Measurements from ENCODE around the gene MBD3L5. TPM values are rescaled to one million over a fixed set of nuclear protein-coding genes. Genes with fewer than 3 reads are reported as not detected.
"Not testable (repeated sequence)": the region's sequence is repeated elsewhere in the genome, so short reads cannot be mapped to it uniquely, and the experiment has no call there.

MBD3L5 gene
- total and polyA plus RNA-seq, 8 donors = not detected

DNA sequence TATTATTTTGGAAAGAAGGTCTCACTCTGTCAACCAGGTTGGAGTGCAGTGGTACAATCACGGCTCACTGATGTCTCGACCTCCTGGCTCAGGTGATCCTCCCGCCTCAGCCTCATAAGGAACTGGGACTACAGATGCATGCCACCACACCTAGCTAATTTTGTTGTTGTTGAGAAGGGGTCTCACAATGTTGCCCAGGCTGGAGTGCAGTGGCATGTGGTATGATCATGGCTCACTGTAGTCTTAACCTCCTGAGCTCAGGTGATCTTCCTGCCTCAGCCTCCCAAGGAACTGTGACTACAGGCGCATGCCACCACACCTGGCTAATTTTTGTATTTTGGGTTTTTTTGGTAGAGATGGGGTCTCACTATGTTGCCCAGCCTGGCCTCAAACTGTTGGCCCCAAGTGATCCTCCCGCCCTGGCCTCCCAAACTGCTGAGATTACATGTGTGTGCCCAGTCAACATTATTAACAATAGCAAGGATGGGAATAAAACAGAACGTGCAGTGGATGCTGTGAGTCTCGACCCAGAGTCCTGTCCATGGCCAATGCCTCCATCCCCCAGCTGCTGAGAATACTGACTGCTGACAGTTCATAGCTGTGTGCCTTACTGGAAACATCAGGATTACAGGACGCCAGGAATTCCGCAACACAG lies 33.5 kb downstream of the MBD3L5 start:
- DNase-seq (no peak), ATAC-seq (no peak)
- peaks cover 0 to 3% of the 10 kb centered on the region in 2 donors for H3K4me1 ChIP-seq
- no peaks in the 10 kb centered on the region for H3K36me3 ChIP-seq
- H3K27ac ChIP-seq = no peak overlapping the region
- H3K4me3 ChIP-seq = no peak overlapping the region
- H3K9me3 ChIP-seq = no peaks in the 10 kb centered on the region
- H3K27me3 ChIP-seq = no peaks in the 10 kb centered on the region
- intact Hi-C loops (cut with DNase I) = no loop called here
- TF ChIP-seq, protein P1, sequence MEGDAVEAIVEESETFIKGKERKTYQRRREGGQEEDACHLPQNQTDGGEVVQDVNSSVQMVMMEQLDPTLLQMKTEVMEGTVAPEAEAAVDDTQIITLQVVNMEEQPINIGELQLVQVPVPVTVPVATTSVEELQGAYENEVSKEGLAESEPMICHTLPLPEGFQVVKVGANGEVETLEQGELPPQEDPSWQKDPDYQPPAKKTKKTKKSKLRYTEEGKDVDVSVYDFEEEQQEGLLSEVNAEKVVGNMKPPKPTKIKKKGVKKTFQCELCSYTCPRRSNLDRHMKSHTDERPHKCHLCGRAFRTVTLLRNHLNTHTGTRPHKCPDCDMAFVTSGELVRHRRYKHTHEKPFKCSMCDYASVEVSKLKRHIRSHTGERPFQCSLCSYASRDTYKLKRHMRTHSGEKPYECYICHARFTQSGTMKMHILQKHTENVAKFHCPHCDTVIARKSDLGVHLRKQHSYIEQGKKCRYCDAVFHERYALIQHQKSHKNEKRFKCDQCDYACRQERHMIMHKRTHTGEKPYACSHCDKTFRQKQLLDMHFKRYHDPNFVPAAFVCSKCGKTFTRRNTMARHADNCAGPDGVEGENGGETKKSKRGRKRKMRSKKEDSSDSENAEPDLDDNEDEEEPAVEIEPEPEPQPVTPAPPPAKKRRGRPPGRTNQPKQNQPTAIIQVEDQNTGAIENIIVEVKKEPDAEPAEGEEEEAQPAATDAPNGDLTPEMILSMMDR (IDR thresholded peaks at IDR 0.05) = no peak

GRCh38 chr19:7067122-7067521 lies 36.7 kb downstream of the MBD3L5 start:
- H3K27me3 ChIP-seq; ATAC-seq; intact Hi-C loops (cut with DNase I); H3K4me3 ChIP-seq; H3K9me3 ChIP-seq; H3K27ac ChIP-seq; DNase-seq: not testable (repeated sequence)
- peaks cover 6 to 17% of the 10 kb centered on the region in 2 donors for H3K4me1 ChIP-seq
- TF ChIP-seq, protein P1 (IDR thresholded peaks at IDR 0.05) = peak in 1 of 2 donors; percentile 24
- H3K36me3 ChIP-seq = peaks cover 0 to 16% of the 10 kb centered on the region in 2 donors

DNA sequence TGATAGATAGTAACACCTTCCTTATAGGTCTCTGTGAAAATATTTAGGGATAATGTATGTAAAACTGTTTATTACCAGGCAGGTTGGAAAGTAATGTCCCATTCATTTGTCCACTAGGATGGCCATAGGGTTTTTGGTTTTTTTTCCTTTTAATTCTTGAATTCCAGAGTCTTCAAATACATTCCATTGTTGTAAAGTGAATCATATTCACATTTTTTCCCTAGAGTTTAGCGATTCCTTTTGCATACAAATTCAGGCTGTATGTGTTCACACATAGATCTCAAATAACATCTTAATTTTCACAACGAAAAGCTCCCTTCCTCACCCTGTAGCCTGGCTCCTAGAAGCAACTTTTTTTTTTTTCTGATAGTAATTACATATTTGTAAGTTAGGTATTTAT lies 37.3 kb downstream of the MBD3L5 start:
- Histone ChIP-seq H3K36me3 (peaks cover 0 to 22% of the 10 kb centered on the region in 2 donors), H3K27ac (no peak overlapping the region), H3K9me3 (no peaks in the 10 kb centered on the region), H3K4me3 (no peak overlapping the region), H3K27me3 (no peaks in the 10 kb centered on the region), H3K4me1 (peaks cover 6 to 17% of the 10 kb centered on the region in 2 donors)
- intact Hi-C loops (cut with DNase I) = no loop called here
- no peak for ATAC-seq
- no peak for DNase-seq
- TF ChIP-seq, protein P1 (IDR thresholded peaks at IDR 0.05) = no peak

GRCh38 chr19:7068599-7068998 lies 38.2 kb downstream of the MBD3L5 start:
- Histone ChIP-seq H3K27ac (peak overlapping the region in 1 of 2 donors; percentile 93), H3K9me3 (no peaks in the 10 kb centered on the region), H3K27me3 (no peaks in the 10 kb centered on the region), H3K4me1 (peaks cover 6 to 17% of the 10 kb centered on the region in 2 donors), H3K36me3 (peaks cover 0 to 31% of the 10 kb centered on the region in 2 donors), H3K4me3 (peak overlapping the region in 1 of 2 donors; percentile 99)
- DNase-seq = no peak
- TF ChIP-seq, protein P1 (IDR thresholded peaks at IDR 0.05) = no peak
- no peak for ATAC-seq
- intact Hi-C loops (cut with DNase I) = no loop called here

GRCh38 chr19:7069042-7069903 lies 38.9 kb downstream of the MBD3L5 start, which contains the start of gene ZNF557:
Gene ZNF557, plus strand, starts transcription at chr19:7069703. Its CDS starts 5,372 bp downstream, at chr19:7075075.
- peak; percentile 100 for ATAC-seq
- no peaks in the 10 kb centered on the region for H3K27me3 ChIP-seq
- TF ChIP-seq, protein P1 (IDR thresholded peaks at IDR 0.05) = no peak

More at GRCh38 chr19:7069042-7069903, 38.9 kb downstream of the MBD3L5 start, which contains the start of gene ZNF557:
- intact Hi-C loops (cut with DNase I) = no loop called here
- peaks cover 6 to 17% of the 10 kb centered on the region in 2 donors for H3K4me1 ChIP-seq
- H3K9me3 ChIP-seq = no peaks in the 10 kb centered on the region
- H3K27ac ChIP-seq = peak within 1 kb of the TSS; percentile 44 to 93
- peak within 1 kb of the TSS; percentile 92 to 99 for H3K4me3 ChIP-seq
- DNase-seq = peak; percentile 93 to 100 (median 98)
- peaks cover 0 to 38% of the 10 kb centered on the region in 2 donors for H3K36me3 ChIP-seq

All from left lung (tissue), 10 donors.